ENCODE data around the gene SRL.

DNA sequence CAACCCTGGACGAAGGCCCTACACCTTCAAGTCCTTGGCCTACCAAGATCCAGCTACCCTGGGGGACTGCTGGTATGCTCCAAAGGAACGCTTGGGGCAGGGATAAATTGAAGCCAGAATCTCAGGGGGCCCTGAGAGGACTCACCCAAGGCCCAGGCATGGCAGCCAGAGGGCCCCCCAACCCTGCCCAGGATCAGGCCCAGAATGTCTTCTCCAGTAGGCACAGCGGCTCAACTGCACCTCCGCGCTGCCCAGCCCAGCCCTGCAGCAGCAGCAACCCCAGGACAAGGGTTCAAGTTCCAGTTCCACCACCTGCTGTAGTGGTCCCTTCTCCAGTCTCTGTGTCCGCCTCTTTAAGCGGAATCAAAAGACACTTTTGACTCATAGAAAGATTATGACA, 28.7 kb upstream of the SRL start:
- TF ChIP-seq, protein P1, sequence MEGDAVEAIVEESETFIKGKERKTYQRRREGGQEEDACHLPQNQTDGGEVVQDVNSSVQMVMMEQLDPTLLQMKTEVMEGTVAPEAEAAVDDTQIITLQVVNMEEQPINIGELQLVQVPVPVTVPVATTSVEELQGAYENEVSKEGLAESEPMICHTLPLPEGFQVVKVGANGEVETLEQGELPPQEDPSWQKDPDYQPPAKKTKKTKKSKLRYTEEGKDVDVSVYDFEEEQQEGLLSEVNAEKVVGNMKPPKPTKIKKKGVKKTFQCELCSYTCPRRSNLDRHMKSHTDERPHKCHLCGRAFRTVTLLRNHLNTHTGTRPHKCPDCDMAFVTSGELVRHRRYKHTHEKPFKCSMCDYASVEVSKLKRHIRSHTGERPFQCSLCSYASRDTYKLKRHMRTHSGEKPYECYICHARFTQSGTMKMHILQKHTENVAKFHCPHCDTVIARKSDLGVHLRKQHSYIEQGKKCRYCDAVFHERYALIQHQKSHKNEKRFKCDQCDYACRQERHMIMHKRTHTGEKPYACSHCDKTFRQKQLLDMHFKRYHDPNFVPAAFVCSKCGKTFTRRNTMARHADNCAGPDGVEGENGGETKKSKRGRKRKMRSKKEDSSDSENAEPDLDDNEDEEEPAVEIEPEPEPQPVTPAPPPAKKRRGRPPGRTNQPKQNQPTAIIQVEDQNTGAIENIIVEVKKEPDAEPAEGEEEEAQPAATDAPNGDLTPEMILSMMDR (IDR thresholded peaks at IDR 0.05) = no peak
- TF ChIP-seq POLR2A (IDR thresholded peaks at IDR 0.05) = no peak
